GM19452 (cell line): Measurements from ENCODE around the gene LCA5.
"Not testable (repeated sequence)": the region's sequence is repeated elsewhere in the genome, so short reads cannot be mapped to it uniquely, and the experiment has no call there.

ENCODE experiments used
- ATAC-seq: cut with Tn5 transposase; IDR thresholded peaks from one replicate; pipeline ENCODE4 v1.9.1; 2021; ENCODE audit not compliant: unreplicated experiment

LCA5 gene

DNA sequence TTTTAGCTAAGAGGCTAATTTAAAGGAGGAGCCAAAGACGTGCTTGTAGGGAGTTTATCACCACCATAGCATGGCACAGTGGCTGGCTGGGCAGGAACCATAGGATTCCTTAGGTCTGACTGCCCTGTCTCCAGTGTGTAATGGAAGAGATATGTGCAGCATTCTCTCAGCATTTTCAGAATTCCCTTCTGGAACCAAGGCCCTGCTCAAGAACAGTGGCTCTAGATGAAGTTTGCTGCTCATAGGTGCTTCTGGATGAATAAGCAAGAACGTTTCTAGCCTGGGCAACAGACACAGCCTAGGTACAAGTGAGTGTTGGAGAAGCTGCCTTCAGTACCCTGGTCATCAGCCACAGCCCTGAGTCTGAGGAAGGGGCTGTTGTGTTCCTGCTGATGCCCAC lies 69.1 kb downstream of the LCA5 start:
- no peak for ATAC-seq

DNA sequence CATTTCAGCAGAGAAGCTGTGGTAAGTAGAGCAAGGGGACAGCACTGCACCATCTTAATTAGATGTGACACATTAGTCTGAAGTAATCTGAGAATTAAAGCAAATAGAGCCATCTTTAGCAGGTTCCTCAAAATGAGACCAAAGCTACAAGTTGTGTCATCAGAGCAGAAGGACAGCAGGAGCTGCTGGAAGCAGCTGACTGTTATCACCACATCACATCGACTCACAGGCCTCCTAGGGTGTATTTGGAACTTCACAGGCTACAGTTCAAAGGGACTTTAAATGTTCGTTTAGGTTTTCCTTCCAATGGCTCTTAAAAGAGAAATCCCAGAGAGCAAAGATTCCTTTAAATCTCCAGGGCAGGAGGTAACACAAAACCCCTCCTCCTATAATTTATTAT lies 69.5 kb downstream of the LCA5 start:
- no peak for ATAC-seq

GRCh38 chr6:79466207-79466834 lies 70.9 kb downstream of the LCA5 start:
- no peak for ATAC-seq

- no peak for ATAC-seq
Observed at GRCh38 chr6:79465381-79465780, 71.8 kb downstream of the LCA5 start.

DNA sequence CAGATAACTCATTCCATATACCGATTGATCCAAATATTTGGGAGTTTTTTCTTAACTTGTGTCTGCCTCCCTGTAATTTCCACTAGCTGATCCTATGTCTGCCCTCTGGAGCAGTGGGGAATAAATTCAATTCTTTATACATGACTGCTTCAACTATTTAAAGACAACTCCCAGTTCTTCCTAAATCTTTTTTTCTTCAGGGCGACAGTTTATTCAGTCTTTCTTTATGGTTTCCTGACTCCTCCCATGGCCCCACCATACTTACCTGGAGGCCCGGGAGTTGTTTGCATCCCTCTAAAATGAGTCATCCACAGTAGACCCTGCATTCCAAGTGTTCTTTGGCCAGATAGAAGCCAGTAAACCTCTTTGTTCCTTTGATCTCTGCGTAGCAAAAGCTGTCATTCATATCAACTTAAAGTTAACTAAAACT lies 73.6 kb downstream of the LCA5 start:
- no peak for ATAC-seq

- ATAC-seq = no peak
Observed at GRCh38 chr6:79461205-79461604, 76.0 kb downstream of the LCA5 start.

- ATAC-seq = no peak
Observed at GRCh38 chr6:79455446-79455845, 81.8 kb downstream of the LCA5 start.

- no peak for ATAC-seq
Observed at GRCh38 chr6:79453558-79454042, 83.6 kb downstream of the LCA5 start.

GRCh38 chr6:79450984-79451383 lies 86.2 kb downstream of the LCA5 start:
- no peak for ATAC-seq

DNA sequence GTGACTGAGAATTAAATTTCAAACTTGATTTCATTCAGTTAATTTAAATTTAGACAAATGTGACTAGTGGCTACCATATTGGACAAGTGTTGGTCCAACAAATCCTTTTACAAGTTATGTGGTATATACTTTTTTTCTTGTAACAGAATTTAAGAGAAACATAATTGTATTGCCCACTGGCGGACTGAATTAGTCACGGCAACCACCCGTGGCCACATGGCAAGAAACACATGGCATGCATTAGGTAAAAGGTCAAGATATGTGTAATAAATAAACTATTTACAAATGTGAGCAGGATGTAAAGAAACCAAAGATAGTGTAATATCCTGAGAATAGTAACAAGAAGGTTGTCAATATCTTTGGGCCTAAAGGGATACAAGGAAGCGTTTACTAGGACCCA lies 91.2 kb downstream of the LCA5 start:
- no peak for ATAC-seq

DNA sequence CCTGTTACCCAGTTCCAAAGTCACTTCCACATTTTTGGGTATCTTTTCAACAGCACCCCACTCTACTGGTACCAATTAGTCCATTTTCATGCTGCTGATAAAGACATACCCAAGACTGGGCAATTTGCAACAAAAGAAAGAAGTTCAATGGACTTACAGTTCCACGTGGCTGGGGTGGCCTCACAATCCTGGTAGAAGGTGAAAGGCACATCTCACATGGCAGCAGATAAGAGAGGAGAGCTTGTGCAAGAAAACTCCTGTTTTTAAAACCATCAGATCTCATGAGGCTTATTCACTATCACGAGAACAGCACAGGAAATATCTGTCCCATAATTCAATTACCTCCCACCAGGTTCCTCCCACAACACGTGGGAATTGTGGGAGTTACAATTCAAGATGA lies 93.4 kb downstream of the LCA5 start:
- ATAC-seq = not testable (repeated sequence)

DNA sequence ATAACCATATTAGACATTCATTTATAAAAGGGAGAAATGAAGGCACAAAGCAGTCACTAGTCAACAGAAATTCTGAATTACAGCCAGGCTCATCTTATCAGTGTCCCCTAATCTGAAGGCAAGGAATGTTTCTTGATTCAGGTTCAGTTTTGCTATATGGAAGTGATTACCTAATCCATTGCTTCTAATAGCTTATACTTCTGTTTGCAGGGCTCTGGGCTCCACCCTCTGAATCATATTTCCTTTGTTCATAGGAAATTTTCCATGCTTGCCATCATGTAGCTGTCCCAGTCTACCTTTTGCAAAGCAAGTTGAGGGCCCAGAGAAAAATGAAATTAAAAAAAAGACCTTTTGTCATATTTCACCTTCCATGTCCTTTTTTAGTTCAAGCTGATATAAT lies 96.0 kb downstream of the LCA5 start:
- ATAC-seq = no peak

- ATAC-seq = no peak
Observed at GRCh38 chr6:79440598-79440997, 96.6 kb downstream of the LCA5 start.

GRCh38 chr6:79438030-79438429 lies 99.2 kb downstream of the LCA5 start:
- ATAC-seq = no peak

DNA sequence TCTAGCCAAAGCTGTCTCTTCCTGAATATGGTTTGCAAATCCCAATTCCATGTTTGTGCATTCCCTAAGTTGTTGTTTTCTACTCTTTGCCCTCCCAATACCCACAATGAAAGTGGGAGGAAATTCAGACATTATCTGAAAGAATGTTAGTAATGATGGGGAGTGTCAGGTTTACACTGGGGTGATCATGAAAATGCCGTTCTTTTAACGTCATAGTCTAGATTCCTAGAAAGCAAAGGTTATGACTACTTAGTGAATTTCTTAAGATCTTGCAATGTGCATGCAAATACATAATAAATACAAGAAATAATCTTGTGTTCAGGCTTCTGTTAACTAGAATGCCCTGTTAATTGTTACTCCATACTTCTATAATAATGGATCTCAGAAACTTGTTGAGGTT lies 101.0 kb downstream of the LCA5 start:
- ATAC-seq = no peak

DNA sequence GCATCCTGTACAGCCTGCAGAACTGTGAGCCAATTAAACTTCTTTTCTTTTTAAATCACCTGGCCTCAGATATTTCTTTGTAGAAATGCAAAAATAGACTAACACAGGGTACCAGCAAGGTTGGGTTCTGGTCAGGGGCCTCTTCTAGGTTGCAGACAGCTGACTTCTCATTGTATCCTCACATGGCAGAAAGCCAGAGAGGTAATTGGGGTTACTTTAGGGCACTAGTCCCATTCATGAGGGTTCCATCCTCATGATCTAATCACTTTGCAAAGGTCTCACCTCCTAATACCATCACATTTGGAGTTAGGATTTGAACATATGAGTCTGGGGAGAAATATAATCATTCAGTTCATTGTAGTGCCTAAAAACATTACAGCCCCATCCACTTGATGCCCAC lies 101.5 kb downstream of the LCA5 start:
- no peak for ATAC-seq
